BJ (cell line): ENCODE results near the gene SATL1. TPM values are rescaled to one million over a fixed set of nuclear protein-coding genes. Genes with fewer than 3 reads are reported as not detected.

Source experiments
- CTCF ChIA-PET: fragments of 350-600 bp; formaldehyde crosslinking; extraction: SDS; loops from one replicate; lab custom pipeline; 2021; ENCODE audit warnings: antibody characterized with exemption, inconsistent platforms; lab: Yijun Ruan, JAX
- POLR2A ChIA-PET: fragments of 300-600 bp; sonication (Branson Sonifier 250); formaldehyde crosslinking; extraction: SDS; loops from one replicate; lab custom pipeline; 2021; ENCODE audit warnings: antibody characterized with exemption; lab: Charles Lee
- DNase-seq: peaks from one replicate; pipeline ENCODE4 v3.0.0-alpha.2; 2011; ENCODE audit warnings: low read depth
- H3K27me3 ChIP-seq: 2 replicates; pipeline ENCODE4 v1.6.0; 2011; ENCODE audit warnings: low read length; ENCODE audit not compliant: control insufficient read depth, insufficient read depth
- H3K36me3 ChIP-seq: 2 replicates; pipeline ENCODE4 v1.5.1; 2011; ENCODE audit warnings: low read length; ENCODE audit not compliant: control insufficient read depth, insufficient read depth
- H3K4me3 ChIP-seq: 2 replicates; pipeline ENCODE4 v1.5.1; 2011; ENCODE audit warnings: low read depth, mild to moderate bottlenecking, control low read depth, low read length
- CTCF ChIP-seq: IDR thresholded peaks from 2 replicates; pipeline ENCODE4 v1.5.1; 2011; ENCODE audit warnings: low read depth, mild to moderate bottlenecking, control low read depth, inconsistent platforms, low read length, moderate library complexity; ENCODE audit not compliant: insufficient read depth
- polyA plus RNA-seq: library from polyadenylated mRNA; depleted of rRNA; stranded (reverse); fragments of >200 nt; gene quantifications from 2 replicates; pipeline ENCODE4 v1.2.3, GENCODE V29; 2011

The SATL1 gene
- polyA plus RNA-seq, 1 experiment = not detected

DNA sequence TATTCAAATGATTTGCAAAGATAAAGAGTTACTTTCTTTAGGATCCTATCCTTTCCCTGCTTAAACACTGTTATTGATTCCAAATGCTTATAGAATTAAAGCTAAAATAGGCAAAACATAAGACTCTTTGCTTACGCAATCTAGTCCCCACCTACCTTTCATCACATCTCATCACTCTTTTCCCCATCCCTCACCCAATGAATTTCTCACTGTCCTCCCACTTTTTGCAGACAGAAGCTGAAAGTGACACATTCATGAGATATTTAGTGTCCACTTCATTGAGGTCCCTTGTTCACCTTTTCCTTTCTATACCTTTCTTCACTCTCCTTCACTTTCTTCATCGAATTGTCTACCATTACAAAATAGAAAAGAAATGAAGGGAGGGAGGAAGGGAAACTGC is 424 bp downstream of the SATL1 start:
- DNase-seq = no peak
- no peak for TF ChIP-seq CTCF
- POLR2A ChIA-PET = no interaction called here
- Histone ChIP-seq H3K27me3 (no peaks in the 10 kb centered on the region), H3K36me3 (no peaks in the 10 kb centered on the region), H3K4me3 (no peak overlapping the region)
- CTCF ChIA-PET = no interaction called here

- no peak for TF ChIP-seq CTCF
- Histone ChIP-seq H3K36me3 (no peaks in the 10 kb centered on the region), H3K27me3 (no peaks in the 10 kb centered on the region), H3K4me3 (no peak overlapping the region)
- ChIA-PET POLR2A (no interaction called here), CTCF (no interaction called here)
- DNase-seq = no peak
Observed at GRCh38 chrX:85223359-85223758, 20.2 kb downstream of the SATL1 start.

DNA sequence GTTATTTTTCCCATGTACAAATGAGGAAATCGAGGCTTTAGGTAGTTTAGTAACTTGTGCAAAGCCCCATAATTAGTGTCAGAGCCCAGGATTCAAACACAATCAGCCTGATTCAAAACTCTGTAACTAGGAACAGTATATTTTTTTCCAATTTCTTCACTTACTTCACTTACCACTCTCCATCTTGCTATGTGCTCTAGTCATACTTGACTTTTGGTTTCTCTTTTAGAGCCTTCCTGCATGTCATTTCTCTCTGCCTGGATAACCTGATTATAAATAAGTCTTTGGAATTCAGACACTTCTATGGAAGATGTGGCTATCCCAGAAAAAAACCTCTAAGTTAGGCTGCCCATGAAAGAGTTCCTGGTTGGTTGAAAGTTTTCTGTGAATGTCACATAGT is 22.2 kb downstream of the SATL1 start:
- no peak for TF ChIP-seq CTCF
- ChIA-PET POLR2A (no interaction called here), CTCF (no interaction called here)
- Histone ChIP-seq H3K27me3 (no peaks in the 10 kb centered on the region), H3K36me3 (no peaks in the 10 kb centered on the region), H3K4me3 (no peak overlapping the region)
- no peak for DNase-seq

DNA sequence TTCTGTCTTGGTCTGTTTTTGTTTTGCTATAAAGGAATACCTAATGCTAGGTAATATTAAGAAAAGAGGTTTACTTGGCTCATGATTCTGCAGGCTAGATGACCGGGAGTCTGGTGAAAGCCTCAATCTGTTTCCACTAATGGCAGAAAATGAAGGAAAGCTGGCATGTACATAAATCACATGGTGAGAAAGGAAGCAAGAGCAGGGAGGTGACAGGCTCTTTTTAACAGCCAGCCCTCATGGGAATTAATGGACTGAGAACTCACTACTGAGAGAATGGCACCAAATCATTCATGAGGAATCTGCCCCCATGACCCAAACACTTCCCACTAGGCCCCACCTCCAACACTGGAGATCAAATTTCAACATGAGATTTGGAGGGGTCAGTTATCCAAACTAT is 27.6 kb downstream of the SATL1 start:
- ChIA-PET POLR2A (no interaction called here), CTCF (no interaction called here)
- no peak for TF ChIP-seq CTCF
- no peak for DNase-seq
- Histone ChIP-seq H3K4me3 (no peak overlapping the region), H3K27me3 (no peaks in the 10 kb centered on the region), H3K36me3 (no peaks in the 10 kb centered on the region)

DNA sequence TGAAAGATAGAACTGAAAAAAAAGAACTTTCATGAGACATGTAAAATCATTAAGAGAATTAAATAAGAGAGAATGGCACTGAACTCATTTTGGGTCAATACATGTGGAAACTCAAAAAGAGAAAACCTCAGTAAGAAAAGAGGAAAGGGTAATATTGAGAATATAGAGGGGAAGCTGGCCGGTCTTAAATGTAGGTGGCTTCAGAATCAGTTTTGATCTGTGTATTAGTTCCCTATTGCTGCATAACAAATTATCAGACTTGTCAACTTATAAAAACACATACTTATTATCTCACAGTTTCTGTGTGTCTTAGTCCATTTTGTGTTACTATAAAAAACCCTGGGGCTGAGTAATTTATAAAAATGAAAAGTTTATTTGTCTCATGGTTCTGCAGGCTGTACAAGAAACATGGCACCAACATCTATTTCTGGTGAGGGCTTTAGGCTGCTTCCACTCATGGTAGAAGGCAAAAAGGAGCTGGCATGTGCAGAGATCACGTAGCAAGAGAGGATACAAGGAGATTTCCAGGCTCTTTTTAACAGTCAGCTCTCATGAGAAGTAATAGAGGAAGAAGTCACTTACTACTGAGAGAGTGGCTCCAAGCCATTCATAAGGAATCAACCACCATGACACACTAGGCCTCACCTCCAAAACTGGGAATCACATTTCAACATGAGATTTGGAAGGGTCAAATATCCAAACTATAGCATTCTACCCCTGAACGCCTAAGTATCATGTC is 29.6 kb downstream of the SATL1 start:
- Histone ChIP-seq H3K36me3 (no peaks in the 10 kb centered on the region), H3K4me3 (no peak overlapping the region), H3K27me3 (no peaks in the 10 kb centered on the region)
- no peak for TF ChIP-seq CTCF
- DNase-seq = no peak
- CTCF ChIA-PET = no interaction called here
- POLR2A ChIA-PET = no interaction called here
